KBM-7 (cell line): ENCODE measurements around the gene UBL3.

ENCODE experiments used
- DNase-seq: peaks from one replicate; pipeline ENCODE4 v3.0.0-alpha.2; 2015
- in situ Hi-C: fragments of 300-500 bp; cut with MboI; formaldehyde crosslinking; loops from 2 replicates; pipeline ENCODE4 v1.14.3; 2020; ENCODE audit warnings: low sequenced_read_pairs, low pct_unique_long_range_greater_than_20kb, mixed read lengths

Gene UBL3

DNA sequence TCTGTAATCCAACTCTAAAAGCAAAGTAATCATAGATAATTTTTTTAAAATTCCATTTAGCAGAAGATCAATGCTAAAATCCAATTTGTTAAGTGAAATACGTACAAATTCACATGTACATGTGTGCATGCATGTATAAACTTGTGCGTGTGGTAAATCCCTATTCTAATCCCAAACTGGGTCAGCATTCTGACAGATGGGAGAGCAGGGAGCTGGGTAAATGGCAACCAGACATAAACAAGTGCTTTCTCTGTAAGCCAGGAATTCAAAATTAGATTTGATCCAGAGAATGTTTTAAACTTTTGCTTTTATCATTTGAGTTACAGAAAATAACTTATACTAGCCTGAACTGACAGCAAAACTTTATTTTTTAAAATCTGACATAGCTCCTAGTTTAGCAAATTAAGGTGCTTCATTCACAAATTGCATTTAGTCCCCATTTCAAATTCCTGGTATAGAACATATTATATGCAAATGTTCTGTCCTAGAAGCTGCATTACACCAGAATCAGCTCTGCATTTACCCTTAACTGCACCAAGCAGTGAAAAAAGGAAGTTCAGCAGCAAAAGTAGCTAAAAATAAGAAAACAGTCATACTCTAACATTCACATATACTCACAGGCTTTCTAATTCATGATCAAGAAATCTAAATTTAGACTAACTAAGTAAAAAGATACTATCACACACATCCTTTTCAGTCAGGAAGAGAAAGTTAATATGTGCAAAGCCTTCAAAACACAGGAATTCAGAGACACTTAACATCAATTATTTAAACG, 32.6 kb downstream of the UBL3 start:
- in situ Hi-C loops = no loop called here
- DNase-seq = peak; percentile 71

- in situ Hi-C loops = no loop called here
- no peak for DNase-seq
Measured at GRCh38 chr13:29816715-29817114, 33.7 kb downstream of the UBL3 start.

- no peak for DNase-seq
- in situ Hi-C loops = no loop called here
Measured at GRCh38 chr13:29815336-29815735, 35.1 kb downstream of the UBL3 start.

DNA sequence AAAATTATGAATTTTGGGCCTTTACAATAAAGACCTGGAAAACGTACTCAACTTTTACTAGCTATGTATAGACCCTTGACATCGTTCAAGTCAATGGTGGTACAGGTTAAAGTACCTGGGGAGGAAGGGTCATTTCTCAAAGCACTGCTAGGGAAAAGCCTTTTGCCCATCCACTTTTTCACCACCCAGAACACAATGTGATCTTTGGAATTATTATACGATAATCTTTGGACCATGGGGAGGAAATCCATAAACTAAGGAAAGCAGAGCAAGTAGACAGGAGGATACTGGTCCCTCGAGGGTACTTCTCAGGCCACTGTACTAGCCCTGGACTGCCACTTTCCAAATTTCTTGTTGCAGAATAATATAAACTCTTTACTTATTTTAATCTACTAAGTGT, 39.5 kb downstream of the UBL3 start:
- in situ Hi-C loops = no loop called here

DNA sequence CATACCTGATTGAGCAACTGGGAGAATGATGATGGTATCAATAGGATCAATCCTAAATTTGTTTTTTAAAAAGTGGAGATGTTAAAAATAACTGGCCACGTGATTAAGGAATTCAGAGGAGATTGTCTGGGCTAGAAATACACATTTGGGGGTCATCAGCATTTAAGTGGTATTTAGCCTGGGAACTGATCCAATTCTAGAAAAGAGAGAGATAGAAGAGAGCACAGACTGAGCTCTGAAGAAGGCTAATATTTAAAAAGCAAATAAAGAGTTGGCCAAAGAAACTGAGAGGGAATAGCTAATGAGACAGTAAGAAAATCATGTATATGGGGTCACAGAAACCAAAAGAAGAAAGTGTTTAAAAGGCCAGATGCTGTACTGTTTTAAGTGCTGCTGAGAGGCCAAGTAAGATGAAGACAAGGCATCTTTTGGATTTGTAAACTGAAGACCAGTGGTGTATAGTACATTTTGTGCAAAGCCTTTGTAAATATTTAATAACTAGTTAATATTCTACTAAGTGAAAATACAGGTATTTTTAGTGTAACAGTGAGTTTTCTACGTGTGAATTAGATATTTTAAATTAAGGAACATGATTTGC, 40.2 kb downstream of the UBL3 start:
- DNase-seq = no peak
- in situ Hi-C loops = no loop called here

More for the DNA sequence above, 39.5 kb downstream of the UBL3 start:
- DNase-seq = no peak

GRCh38 chr13:29808264-29808663, 42.2 kb downstream of the UBL3 start:
- DNase-seq = no peak
- in situ Hi-C loops = no loop called here

- in situ Hi-C loops = no loop called here
Measured at GRCh38 chr13:29805994-29806979, 44.1 kb downstream of the UBL3 start.

GRCh38 chr13:29803221-29803620, 47.2 kb downstream of the UBL3 start:
- in situ Hi-C loops = no loop called here

More at GRCh38 chr13:29805994-29806979, 44.1 kb downstream of the UBL3 start:
- no peak for DNase-seq

DNA sequence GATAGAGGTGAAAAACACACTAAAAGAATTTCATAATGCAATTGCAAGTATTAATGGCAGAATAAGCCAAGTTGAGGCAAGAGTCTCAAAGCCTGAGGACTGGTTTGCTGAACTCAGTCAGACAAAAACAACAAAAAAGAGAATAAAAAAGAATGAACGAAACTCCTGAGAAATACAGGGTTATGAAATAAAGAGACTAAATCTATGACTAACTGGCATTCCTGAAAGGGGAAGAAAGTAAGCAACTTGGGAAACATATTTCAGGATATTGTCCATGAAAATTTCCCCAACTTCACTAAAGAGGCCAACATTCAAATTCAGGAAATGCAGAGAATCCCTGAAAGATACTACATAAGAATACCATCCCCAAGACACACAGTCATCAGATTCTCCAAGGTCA, 47.8 kb downstream of the UBL3 start:
- DNase-seq = no peak
- in situ Hi-C loops = no loop called here

More at GRCh38 chr13:29803221-29803620, 47.2 kb downstream of the UBL3 start:
- DNase-seq = no peak

GRCh38 chr13:29801737-29802305, 48.6 kb downstream of the UBL3 start:
- DNase-seq = peak; percentile 60
- in situ Hi-C loops = no loop called here

- DNase-seq = no peak
- in situ Hi-C loops = no loop called here
Measured at GRCh38 chr13:29801102-29801501, 49.3 kb downstream of the UBL3 start.

- in situ Hi-C loops = no loop called here
- DNase-seq = no peak
Measured at GRCh38 chr13:29800687-29801086, 49.7 kb downstream of the UBL3 start.

DNA sequence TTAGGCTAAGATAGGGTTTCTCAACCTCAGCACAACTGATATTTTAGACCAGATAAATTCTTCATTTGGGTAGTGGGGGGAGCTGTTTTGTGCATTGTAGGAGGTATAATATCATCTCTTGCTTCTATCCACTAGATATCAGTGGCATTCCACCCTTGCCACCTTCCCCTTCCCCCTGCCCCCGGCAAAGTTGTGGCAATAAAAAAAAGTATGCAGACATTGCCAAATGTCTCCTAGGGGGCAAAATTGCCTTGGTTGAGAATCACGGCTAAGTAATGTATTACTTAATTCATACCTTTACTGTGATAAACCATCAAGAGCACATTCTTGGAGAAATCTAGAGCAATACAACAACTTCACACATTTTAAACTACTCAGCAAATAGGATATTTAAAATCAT, 51.4 kb downstream of the UBL3 start:
- DNase-seq = no peak
- in situ Hi-C loops = no loop called here

DNA sequence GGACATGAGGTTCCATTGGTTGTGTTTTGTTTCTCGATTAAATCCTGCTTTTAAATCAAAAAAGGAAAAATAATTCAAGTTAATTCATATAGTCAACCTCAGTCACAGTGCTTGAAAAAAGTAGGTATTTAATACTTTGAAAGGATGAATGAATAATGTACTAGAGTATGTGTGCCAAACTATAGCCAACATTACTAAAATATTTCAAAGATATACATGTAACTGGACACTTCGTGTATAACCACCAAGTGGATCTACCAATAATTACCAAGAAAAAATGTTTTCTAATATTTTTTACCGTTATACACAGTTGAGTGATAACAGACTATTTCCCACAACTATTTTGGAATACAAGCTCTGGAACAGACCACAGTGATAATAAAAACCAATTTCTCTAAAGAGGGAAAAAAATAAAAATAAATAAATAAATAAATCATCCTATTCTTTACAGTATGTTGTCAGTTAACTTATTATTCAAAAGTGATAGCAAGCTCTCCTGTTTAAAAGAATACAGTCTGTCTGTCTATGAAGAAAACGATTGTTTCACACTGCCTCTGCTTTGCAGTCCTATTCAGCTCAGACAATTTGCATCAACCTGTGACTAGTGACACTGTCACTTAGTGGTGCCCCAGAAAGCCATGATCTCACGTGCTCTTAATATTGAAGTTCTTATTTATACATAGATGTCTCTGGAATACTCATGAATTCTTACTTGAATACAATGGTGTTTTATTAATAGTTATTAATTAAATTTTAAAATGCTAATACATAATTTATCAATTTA, 58.2 kb downstream of the UBL3 start:
- in situ Hi-C loops = no loop called here
- no peak for DNase-seq

GRCh38 chr13:29791508-29791907, 58.9 kb downstream of the UBL3 start:
- no peak for DNase-seq
- in situ Hi-C loops = no loop called here

DNA sequence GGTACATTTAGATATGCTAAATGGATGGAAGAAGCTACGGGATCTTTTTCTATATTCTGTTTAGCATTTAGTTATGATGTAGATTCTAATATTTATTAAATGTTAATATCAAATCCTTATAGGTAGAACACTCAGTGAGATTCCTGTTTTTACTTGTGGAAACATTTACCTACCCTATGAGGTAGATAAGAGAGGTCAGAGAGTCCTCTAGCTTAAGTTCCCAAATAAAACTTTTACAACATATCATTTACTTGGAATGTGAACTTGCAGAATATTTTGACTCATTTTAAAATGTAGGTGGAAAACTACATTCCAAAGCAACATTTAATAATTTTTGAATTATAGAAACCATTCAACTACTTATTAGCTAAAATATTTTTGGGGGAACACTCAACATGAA, 63.7 kb downstream of the UBL3 start:
- in situ Hi-C loops = no loop called here
- no peak for DNase-seq

DNA sequence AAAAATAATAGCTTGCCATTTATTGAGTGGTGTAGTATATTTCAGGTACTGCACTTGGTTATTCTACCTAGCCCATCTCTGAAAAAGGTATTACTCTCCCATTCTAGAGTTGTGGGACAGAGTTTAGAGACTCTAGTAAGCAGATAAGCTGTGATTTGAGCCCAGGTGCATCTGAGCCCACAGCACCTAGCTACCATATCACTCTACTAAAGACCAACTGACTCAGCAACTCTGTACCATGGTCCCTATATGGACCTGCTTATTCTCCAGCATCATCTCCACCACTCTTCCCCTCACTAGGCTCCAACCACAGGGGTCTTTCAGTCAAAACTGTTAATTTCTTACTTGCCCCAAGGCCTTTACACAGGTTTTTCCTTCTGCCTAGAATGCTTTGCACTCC, 64.4 kb downstream of the UBL3 start:
- no peak for DNase-seq
- in situ Hi-C loops = no loop called here

- in situ Hi-C loops = no loop called here
- no peak for DNase-seq
Measured at GRCh38 chr13:29782798-29783197, 67.6 kb downstream of the UBL3 start.

GRCh38 chr13:29774830-29775229, 75.6 kb downstream of the UBL3 start:
- in situ Hi-C loops = no loop called here
- DNase-seq = no peak
